Measurements from ENCODE around the gene SLC25A18.

The SLC25A18 gene

GRCh38 chr22:17570851-17571631 is 7.7 kb downstream of the SLC25A18 start:
- DNase-seq (ENCODE audit: low read depth), result no peak

GRCh38 chr22:17575151-17575550 is 11.9 kb downstream of the SLC25A18 start:
- no peak for DNase-seq (ENCODE audit: low read depth)

GRCh38 chr22:17575681-17576080 is 12.4 kb downstream of the SLC25A18 start:
- DNase-seq (ENCODE audit: low read depth), result no peak

- peak; percentile 17 for DNase-seq (ENCODE audit: low read depth)
These were observed 13.2 kb downstream of the SLC25A18 start for GRCh38 chr22:17576470-17576869.

GRCh38 chr22:17578136-17578754 is 14.9 kb downstream of the SLC25A18 start:
- DNase-seq (ENCODE audit: low read depth), result no peak

GRCh38 chr22:17579535-17579981 is 16.3 kb downstream of the SLC25A18 start:
- DNase-seq (ENCODE audit: low read depth), result no peak

GRCh38 chr22:17580441-17581031 is 17.2 kb downstream of the SLC25A18 start:
- no peak for DNase-seq (ENCODE audit: low read depth)

- DNase-seq (ENCODE audit: low read depth), result no peak
These were observed 17.8 kb downstream of the SLC25A18 start for GRCh38 chr22:17581056-17581455.

GRCh38 chr22:17581631-17582030 is 18.3 kb downstream of the SLC25A18 start:
- no peak for DNase-seq (ENCODE audit: low read depth)

GRCh38 chr22:17583151-17583550 is 19.9 kb downstream of the SLC25A18 start:
- no peak for DNase-seq (ENCODE audit: low read depth)

- no peak for DNase-seq (ENCODE audit: low read depth)
These were observed 23.6 kb downstream of the SLC25A18 start for GRCh38 chr22:17586831-17587440.

- DNase-seq (ENCODE audit: low read depth), result no peak
These were observed 24.3 kb downstream of the SLC25A18 start for GRCh38 chr22:17587629-17588028.

GRCh38 chr22:17588606-17589005 is 25.3 kb downstream of the SLC25A18 start:
- no peak for DNase-seq (ENCODE audit: low read depth)

GRCh38 chr22:17589810-17590375 is 26.6 kb downstream of the SLC25A18 start:
- DNase-seq (ENCODE audit: low read depth), result no peak

GRCh38 chr22:17590586-17590985 is 27.3 kb downstream of the SLC25A18 start:
- DNase-seq (ENCODE audit: low read depth), result no peak

- DNase-seq (ENCODE audit: low read depth), result no peak
These were observed 28.9 kb downstream of the SLC25A18 start for GRCh38 chr22:17592201-17592600.

GRCh38 chr22:17596226-17596625 is 32.9 kb downstream of the SLC25A18 start:
- no peak for DNase-seq (ENCODE audit: low read depth)

- DNase-seq (ENCODE audit: low read depth), result no peak
These were observed 33.9 kb downstream of the SLC25A18 start for GRCh38 chr22:17597217-17597616.

- DNase-seq (ENCODE audit: low read depth), result no peak
These were observed 35.0 kb downstream of the SLC25A18 start for GRCh38 chr22:17598318-17598717.

GRCh38 chr22:17601031-17601430 is 37.7 kb downstream of the SLC25A18 start:
- no peak for DNase-seq (ENCODE audit: low read depth)

GRCh38 chr22:17603668-17604067 is 40.4 kb downstream of the SLC25A18 start:
- DNase-seq (ENCODE audit: low read depth), result no peak

- no peak for DNase-seq (ENCODE audit: low read depth)
These were observed 43.2 kb downstream of the SLC25A18 start for GRCh38 chr22:17606496-17606895.
